ENCODE results near the gene AP1M1.

Gene AP1M1

DNA sequence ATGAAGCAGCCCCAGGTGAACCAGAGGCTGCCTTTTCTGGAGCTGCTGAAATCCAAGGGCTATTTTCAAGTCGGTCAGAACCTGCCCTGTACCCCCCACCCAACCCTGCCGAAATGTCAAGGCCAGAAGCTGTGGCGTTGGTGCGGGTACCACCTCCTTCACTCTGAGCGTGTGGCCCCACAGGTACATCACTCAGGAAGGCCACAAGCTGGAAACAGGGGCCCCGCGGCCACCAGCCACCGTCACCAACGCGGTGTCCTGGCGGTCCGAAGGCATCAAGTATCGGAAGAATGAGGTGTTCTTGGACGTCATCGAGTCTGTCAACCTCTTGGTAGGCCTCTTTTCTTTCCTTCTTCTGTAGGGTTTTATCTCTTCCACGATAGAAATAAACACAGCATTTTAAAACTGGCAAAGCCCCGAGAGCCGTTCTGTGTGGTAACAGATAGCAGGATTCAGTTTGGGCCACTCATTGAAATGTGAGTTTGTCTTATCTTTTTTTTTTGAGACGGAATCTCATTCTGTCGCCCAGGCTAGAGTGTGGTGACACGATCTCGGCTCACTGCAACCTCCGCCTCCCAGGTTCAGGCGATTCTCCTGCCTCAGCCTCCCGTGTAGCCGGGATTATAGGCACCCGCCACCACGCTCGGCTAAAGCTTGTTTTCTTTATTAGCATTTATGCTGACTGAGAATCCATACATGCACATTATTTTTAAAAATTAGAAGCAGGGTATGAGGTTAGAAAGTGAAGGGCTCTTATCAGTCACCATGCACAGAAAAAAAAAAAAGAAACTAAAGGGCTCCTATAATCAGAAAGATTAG is 11.3 kb downstream of the AP1M1 start:
- no peak for DNase-seq

DNA sequence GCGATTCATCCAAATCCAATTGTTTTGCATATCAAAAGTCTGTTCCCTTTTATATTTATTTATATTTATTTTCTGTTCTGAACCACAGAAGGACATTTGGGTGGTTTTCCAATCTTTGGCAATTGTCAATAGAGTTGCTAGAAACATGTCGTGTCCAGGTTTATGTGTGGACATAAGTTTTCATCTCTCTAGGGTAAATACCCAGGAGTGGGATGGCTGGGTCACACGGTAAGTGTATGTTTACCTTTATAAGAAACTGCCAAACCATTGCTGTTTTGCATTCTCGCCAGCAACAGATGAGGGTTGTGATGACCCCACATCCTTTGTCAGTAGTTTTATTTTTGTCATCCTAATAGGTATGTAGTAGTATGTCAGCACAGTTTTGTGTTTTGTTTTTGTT is 12.5 kb downstream of the AP1M1 start:
- no peak for DNase-seq

DNA sequence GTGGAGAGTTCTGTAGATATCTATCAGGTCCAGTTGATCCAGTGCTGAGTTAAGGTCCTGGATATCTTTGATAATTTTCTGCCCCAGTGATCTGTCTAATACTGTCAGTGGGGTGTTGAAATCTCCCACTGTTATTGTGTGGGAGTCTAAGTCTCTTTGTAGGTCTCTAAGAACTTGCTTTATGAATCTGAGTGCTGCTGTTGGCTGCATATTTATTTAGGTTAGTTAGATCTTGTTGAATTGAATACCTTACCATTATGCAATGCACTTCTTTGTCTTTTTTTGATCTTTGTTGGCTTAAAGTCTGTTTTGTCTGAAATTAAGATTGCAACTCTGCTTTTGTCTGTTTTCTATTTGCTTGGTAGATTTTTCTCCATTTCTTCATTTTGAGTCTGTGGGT is 15.4 kb downstream of the AP1M1 start:
- no peak for DNase-seq

DNA sequence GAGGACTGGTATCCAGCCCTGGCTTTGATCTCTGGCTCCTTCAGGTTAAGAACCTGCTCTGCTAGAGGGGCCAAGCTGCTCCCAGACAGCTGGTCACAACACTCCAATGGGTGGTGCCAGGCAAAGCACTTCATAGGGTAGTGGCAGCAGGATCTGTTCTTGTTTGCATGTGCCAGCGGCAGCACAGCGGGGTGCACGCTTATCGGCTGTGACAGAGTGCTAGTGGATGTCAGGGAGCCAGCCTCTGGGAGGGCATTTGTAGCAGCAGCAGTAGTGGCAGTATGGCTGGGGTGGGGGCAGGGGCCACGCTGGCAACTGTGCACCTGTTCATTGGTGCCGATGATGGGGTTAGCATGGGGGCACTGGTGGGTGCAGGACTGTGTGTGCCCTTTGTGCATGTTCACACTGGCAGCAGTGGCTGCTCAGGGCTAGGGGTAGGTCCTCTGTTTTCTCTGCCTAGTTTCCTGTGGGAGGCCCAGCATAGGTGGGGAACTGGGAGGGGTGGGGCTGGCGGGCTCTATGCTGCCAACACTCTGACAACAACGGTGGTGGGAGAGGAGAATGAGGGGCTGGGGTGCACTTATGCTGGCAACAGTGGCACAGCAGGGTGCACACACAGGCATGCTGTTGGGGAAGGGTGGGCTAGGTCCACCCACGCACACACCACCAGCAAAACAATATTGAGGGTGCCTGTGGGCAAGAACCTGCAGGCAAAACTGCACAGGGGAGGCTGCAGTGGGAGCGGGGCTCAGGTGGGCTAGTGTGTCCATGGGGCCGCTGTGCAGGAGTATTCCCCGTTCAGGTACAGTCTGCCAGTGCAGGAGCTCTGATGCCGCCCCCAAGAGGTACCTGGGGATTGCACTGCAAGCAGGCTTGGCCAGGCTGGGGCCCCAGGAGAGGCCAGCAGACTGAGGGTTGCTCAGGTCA is 19.3 kb downstream of the AP1M1 start:
- no peak for DNase-seq

DNA sequence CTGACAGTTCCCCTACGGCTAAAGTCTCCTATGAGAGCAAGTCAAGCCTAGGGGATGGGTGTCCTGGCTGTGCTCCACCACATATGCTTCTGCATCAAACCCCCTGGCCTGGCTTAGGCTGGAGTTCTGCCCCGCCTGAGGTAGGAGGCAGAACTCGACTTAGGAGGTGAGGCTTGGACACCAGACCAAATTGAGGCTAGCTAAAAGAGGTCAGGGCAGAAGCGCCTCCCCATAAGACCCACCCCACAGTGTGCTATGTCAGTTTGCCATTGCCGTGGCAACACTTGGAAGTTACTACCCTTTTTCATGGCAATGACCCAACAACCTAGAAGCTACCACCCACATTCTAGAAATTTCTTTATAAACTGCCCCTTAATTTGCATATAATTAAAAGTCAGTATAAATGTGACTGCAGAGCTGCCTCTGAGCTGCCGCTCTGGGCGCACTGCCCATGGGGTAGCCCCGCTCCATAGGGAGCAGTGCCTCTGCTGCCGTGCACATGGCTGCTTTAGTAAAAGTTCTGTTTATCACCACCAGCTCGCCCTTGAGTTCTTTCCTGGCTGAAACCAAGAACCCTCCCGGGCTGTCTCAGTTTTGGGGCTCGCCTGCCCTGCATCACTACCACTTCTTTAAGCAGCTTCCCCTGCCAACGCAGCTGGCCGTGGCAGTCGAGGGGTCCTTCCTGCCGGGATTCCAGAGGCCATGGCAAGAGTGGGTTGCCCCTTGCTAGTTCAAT is 20.2 kb downstream of the AP1M1 start:
- no peak for DNase-seq

DNA sequence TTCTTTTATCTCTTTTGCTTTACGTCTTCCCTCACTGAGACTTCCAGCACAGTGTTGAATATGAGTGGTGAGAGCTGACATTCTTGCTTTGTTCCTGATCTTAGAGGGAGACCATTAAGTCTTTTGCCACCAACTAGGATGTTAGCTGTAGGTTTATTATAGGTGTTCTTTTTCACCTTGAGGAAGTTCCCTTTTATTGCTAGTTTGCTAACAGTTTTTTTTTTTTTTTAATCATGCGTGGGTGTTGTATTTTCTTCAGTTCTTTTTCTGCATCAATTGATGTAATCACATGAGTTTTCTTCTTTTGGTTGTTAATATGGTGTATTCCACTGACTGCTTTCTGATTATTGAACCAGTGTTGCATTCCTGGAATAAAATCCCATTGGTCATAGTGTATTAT is 21.1 kb downstream of the AP1M1 start:
- DNase-seq: no peak

DNA sequence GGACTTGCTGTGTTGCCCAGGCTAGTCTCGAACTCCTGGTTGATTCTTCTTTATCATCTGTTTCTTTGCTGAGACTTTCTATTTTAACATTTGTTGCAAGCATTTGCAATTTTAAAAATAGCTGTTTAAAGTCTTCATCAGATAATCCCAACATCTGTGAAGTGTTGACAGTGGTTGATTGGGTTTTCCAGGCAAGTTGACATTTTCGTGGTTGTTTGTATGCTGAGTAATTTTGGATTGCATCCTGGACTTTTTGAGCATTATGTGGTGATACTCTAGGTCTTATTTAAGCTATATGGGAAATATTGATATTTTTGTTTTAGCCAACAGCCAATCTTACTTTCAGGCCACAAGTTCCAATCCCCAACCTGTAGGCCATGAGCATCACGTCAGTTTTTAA is 25.1 kb downstream of the AP1M1 start:
- no peak for DNase-seq

DNA sequence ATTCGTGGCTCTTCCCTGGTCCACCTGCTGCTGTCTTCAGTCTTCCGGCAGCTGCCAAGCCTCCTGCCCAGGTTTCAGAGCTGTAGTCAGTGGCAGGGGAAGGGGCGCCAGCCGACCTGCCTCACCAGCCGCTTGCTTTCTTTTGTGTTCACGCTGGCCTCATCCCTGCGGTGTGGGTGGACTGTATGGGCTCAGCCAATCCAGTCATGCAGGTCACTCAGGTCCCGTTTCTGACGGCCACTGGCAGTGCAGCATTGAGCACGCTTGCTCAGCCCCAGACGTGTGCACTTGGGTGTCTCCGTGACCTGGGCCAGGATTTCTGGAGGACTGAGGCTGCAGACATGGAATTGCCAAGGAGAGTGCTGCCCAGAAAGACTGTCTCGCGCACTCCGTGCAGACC is 26.0 kb downstream of the AP1M1 start:
- DNase-seq: no peak

DNA sequence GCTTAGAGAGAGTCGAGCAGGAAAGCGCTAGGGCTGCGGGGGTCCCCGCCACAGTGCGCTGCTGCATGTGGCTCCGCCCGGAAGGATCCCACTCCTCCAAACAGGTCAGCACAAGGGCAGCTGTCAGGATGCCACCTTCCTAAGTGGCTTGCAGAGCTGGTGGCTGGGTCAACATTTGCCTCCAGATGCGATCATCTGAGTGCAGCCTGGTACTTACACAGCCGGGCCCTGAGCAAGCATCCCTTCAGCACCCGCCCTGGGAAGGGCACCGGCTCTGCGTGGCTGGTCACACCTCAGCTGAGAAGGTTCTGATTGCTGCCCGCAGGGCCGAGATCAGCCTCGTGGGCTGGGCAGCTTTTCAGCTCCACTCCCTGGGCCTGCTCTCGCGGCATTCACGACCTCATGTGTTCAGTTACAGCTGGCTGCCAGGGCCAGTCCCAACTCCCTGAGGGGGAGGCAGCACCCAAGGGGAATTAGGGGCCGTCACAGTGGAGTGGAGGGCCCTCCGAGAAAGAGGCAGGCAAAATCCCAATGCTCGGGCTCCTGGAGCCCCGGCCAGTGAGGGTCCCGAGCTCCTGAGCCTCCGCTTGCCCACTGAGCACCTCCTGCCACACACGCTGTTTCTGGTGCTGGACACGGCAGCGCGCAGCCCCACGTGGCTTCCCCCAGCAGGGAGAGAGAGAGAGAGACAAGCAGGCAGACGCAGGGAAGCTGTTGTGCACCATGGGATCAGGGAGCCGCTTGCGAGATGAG is 26.8 kb downstream of the AP1M1 start:
- no peak for DNase-seq

DNA sequence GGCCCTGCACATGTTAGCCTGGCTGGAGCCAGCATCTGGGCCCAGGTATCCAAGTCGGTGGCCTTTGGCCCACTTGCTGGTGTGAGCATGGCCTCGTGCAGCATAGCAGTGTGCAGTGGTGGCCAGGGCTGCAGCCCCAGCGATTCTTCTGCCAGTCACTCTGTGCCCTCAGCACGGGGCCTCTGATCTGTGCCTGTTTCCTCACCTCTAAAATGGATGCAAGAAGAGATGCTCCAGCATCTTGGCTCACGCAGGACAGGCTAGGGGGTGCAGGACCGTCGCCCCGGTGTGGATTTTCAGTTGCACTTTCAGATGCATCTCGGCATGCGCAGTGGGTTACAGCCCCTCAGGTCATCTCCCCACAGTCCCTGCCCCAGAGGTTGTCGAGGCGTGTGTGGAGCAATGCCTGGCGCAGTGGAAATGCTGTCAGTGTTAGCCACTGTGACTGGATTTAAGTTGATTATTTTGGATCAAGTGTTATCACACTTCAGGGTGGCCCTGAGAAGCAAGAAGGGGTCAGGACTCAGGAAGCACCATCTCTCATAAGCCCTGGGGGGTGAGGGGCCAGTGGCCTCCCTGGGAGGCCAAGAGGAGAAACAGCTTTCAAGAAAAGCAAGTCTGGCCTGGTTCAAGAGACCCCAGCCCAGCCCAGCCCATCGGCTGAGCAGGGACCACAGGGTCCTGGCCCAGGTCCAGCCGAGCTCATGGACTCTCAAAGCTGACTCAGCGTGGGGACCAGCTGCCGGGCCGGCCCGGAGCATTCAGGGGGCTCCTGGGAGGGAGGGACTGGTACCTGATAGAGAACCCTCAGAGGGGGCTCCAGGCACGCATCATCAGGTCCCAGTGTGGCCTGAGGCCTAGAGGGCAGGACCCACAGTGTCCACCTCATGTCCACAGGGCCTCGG is 27.8 kb downstream of the AP1M1 start:
- no peak for DNase-seq

DNA sequence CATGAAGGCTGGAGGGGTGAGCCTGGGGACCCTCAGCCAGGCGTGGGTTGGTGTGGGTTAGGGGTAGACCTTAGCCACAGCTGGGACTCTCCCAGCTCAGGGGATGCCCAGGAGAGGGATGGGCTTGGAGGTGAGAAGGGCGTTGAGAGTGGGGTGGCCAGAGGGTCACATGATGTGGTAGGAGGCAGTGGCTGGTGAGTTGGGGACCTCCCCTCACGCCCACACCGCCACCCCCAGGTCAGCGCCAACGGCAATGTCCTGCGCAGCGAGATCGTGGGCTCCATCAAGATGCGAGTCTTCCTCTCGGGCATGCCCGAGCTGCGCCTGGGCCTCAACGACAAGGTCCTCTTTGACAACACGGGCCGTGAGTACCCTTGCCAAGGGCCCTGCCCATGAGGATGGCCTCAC is 28.5 kb downstream of the AP1M1 start:
- DNase-seq: no peak

DNA sequence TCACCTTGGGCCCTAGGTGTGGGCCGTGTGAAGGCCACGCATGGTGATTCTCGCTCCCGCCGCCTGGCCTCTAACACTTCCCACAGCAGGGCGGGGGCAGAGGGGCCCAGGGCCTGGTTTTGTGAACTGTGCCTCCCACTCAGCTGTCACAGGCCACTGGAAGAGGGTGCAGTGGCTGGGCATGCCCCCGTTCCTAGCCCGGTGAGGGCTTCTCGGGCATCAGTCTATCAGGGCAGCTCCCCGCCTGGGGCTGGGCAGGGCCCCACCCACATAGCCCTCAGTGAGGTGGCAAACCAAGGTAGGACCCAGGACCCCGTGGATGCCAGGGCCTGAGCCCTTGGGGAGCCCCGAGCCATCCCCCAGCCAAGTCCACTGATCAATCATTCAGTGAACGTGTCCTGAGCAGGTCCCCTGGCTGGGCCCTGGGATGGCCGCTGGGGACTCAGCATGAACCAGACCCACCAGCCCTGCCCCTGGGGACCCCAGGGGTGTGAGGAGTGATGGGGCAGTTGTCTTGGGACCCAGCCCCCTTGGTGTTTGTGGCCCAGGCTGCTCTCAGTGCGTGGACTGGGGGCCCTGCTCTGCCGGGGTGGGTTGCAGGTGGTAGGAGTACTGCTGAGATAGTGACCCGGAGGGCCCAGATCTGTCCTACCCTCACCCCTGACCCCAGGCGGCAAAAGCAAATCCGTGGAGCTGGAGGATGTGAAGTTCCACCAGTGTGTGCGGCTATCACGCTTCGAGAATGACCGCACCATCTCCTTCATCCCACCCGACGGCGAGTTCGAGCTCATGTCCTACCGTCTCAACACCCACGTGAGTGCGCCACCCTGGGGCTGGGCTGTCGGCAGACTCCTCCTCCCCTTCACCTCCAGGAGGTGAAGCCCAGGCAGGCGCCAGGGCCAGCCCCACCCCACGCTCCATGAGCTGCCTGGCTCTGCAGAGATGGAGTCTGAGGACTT is 29.4 kb downstream of the AP1M1 start:
- no peak for DNase-seq

DNA sequence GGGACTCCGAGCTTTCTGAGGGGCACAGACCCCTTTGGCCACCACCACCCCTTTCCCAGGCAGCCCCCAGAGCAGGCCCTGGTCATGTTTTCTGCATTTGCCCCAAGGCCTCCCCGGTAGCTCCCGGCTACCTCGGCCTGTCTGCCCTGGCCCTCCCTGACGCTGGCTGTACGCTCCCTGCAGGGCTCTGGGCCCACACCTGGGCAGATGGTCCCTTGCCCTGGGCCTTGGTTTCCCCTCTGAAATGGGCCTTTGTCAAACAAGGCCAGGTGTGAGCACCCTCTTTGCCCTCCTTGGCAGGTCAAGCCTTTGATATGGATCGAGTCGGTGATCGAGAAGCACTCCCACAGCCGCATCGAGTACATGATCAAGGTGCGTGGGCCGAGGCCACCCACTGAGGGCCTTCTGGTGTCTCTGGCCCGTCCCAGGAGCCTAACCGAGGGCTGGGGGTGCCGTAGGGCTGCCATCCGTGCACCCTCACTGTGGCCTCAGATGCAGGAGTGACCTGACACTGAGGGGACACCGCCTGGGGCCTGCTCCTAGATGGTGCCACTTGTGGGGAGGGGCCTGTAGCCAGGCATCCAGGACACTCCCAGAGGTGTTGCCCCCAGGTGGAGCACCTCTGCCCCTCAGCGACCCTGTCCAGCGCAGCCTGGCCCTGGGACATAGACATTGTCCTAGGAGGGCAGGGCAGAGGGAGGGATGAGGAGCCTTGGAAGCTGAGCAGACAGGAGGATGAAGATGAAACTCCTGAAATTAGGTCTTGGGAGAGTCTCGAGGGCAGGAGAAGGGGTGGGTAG is 30.3 kb downstream of the AP1M1 start:
- DNase-seq: no peak

DNA sequence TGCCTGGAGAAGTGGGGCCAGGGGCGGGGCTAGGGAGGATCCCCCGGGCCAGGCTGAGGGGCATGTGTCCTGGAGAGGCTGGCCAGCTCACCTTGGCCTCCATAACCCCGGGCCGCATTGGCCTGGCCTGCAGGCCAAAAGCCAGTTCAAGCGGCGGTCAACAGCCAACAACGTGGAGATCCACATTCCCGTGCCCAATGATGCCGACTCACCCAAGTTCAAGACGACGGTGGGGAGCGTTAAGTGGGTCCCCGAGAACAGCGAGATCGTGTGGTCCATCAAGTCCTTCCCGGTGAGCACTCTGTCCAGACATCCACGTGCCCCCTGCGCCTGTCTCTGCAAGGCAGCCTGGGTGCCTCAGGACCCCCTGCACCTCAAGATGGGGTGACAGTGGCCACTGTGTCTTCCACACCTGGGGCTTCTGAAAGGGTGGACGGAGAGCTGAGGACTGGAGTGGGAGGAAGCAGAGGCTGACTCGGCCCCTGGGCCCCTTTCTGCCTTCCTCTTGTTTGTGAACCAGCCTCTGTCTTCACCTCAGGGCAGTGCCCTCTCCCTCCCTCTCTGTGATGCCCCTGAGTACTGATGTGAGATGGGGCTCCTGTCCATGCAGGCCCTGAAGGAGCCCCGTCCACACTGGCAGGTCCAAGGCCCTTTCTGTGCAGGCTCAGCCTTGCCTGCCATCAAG is 31.1 kb downstream of the AP1M1 start:
- no peak for DNase-seq

DNA sequence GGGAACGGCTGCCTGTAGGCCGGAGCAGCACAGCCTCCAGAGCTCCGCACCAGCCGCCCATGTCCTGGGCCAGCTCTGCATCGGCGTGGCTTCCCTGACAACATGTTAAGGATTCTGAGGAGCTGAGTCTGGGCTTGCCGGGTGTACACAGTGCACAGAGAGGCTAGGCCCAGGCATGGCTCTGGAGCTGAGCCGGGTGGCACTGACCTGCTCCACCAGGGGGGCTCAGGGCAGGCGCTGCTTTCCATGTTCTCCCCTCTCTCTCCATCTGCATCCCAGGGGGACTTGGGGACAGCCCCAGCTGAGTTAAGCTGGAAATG is 31.6 kb downstream of the AP1M1 start:
- DNase-seq: no peak

DNA sequence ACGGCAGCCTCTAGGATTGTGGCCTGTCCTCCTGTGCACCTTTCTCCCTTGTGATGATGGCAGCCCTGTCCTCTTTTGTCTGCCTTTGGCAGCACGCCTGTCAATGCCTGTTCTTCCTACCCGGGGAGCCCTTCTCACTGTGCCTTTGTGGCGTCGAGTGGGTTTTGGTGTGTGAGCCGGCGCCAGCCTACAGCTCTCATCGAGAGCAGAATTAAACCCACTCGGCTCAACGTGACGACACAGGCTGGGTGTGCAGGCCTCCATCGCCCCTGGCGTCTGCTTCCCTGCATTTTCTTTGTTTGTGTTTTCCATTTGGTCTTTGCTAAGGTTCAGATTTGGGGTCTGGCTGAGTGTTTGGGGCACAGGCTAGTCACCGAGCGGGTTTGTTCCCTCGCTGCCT is 34.4 kb downstream of the AP1M1 start:
- no peak for DNase-seq

DNA sequence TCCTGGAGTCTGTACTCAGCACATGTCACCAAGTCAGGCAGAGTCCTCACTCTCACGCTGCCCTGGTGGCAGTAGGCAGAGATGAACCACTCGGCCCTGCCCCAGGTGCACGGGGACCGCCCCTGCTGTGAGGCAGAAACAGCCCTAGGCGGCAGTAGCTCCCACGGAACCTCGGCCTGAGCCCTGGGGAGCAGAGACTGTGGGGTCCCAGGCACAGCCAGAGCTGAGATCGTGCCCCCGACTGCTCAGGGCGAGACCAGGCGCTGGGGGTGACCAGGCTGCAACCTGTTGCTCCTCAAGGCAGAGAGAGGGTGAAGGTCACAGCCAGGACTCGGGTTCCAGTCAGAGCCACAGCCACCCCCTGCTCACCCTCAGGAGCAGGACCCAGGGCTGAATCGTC is 34.9 kb downstream of the AP1M1 start:
- DNase-seq: no peak

DNA sequence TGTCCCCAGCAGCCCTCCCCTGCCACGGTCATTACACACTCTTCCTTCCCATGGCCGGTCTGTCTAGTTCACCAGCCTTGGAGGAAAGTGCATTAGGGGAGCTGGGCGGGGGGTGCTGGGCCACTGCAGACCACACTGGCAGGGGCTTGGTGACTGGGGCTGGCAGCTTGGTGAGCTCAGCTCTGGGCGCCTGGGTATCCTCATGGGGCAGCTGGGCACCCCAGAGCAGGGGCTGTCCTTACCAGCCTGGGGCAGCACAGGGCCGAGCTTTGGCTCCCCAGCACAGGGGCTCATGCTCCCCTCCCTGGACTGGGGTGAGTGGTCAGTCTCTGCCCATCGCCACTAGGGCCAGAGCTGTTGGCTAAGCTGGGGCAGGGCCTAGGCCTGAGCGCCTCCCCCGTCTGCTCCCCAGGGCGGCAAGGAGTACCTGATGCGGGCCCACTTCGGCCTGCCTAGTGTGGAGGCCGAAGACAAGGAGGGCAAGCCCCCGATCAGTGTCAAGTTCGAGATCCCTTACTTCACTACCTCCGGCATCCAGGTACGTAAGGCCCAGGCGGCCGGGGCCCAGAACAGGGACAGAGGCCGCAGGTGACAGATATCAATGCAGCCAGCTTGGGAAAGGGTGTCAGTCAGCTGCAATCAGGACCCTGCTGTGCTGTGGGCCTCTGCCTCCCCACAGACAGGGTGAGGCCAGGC is 35.5 kb downstream of the AP1M1 start:
- no peak for DNase-seq

All from CD4-positive, alpha-beta T cell treated with Interleukin-15 for 1 hour (primary cell).